B cell (primary cell): ENCODE measurements around the gene SSU72.

Experiments
- EZH2 ChIP-seq: IDR thresholded peaks from 2 replicates; pipeline ENCODE4 v1.6.1; 2012; ENCODE audit warnings: borderline replicate concordance, low read depth, mild to moderate bottlenecking, moderate library complexity, low read length; ENCODE audit not compliant: insufficient read depth, poor library complexity, severe bottlenecking
- TF ChIP-seq, protein P1 (sequence below): fragments of 200-600 bp; IDR thresholded peaks from one replicate; pipeline ENCODE4 v1.8.0; 2022; ENCODE audit warnings: antibody characterized with exemption, mild to moderate bottlenecking

DNA sequence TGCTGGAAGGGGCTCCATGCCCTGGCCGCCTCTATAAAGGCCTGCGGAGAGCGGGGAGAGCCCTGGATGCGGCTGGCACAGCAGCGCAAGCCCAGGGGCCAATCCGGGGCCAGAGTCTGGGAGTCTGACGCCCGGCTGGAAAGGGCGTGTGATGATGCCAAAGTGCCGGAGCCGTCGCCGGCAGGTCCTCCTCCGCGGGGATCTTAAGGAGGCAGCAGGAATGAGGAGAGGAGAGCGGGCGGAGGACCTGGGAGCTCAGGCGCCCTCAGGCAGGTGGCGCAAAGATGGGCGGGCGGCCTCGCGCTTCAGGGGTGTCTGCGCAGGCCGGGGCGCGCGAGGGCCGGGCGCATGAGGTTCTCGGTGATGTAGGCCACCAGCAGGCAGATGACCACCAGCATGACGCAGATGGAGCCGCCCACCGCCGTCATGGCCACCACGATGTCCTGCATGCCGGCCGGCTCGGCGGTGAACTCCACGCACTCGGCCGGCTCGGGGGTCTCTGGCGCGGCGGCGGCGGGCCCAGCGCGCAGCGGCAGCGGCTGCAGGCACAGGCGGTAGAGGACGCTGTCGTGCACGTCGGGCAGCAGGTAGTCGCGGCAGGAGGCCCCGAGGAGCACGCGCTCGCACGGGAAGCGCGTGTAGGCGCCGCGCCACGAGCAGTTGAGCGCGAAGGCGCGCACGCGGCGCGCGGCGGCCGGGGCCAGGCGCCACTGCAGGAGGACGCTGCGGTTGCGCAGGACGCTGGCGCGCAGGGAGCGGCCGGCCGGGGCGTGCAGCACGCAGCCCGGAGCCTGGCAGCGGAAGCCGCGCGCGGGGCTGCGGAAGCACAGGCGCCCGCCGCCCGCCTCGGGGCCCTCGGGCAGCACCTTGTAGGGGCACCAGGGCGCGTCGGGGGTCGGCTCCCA, 24.6 kb upstream of the SSU72 start:
- no peak for TF ChIP-seq EZH2
- TF ChIP-seq, protein P1, sequence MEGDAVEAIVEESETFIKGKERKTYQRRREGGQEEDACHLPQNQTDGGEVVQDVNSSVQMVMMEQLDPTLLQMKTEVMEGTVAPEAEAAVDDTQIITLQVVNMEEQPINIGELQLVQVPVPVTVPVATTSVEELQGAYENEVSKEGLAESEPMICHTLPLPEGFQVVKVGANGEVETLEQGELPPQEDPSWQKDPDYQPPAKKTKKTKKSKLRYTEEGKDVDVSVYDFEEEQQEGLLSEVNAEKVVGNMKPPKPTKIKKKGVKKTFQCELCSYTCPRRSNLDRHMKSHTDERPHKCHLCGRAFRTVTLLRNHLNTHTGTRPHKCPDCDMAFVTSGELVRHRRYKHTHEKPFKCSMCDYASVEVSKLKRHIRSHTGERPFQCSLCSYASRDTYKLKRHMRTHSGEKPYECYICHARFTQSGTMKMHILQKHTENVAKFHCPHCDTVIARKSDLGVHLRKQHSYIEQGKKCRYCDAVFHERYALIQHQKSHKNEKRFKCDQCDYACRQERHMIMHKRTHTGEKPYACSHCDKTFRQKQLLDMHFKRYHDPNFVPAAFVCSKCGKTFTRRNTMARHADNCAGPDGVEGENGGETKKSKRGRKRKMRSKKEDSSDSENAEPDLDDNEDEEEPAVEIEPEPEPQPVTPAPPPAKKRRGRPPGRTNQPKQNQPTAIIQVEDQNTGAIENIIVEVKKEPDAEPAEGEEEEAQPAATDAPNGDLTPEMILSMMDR = peak; percentile 16
